Astrocyte of the cerebellum (primary cell): ENCODE measurements around the gene CTIF.

Experiments
- DNase-seq: peaks from one replicate; pipeline ENCODE4 v3.0.0-alpha.2; 2011; ENCODE audit warnings: low read depth
- H3K4me3 ChIP-seq: 2 replicates; pipeline ENCODE4 v1.5.1; 2011; ENCODE audit warnings: mild to moderate bottlenecking, low read depth, low read length, moderate library complexity
- CTCF ChIP-seq: IDR thresholded peaks from 2 replicates; pipeline ENCODE4 v1.5.1; 2012; ENCODE audit warnings: low read length, low read depth, moderate library complexity, mild to moderate bottlenecking; ENCODE audit errors: missing control alignments
- in situ Hi-C: cut with HindIII; loops from 2 replicates; pipeline ENCODE4 v1.10.0; 2017; ENCODE audit warnings: low sequenced_read_pairs

The CTIF gene

GRCh38 chr18:48673456-48673852 lies 134.6 kb downstream of the CTIF start:
- H3K4me3 ChIP-seq = no peak overlapping the region
- in situ Hi-C loops = no loop called here

GRCh38 chr18:48673853-48674721 lies 135.3 kb downstream of the CTIF start:
- H3K4me3 ChIP-seq = no peak overlapping the region
- no peak for DNase-seq
- no peak for TF ChIP-seq CTCF
- in situ Hi-C loops = no loop called here

More at GRCh38 chr18:48673456-48673852, 134.6 kb downstream of the CTIF start:
- DNase-seq = no peak
- no peak for TF ChIP-seq CTCF

DNA sequence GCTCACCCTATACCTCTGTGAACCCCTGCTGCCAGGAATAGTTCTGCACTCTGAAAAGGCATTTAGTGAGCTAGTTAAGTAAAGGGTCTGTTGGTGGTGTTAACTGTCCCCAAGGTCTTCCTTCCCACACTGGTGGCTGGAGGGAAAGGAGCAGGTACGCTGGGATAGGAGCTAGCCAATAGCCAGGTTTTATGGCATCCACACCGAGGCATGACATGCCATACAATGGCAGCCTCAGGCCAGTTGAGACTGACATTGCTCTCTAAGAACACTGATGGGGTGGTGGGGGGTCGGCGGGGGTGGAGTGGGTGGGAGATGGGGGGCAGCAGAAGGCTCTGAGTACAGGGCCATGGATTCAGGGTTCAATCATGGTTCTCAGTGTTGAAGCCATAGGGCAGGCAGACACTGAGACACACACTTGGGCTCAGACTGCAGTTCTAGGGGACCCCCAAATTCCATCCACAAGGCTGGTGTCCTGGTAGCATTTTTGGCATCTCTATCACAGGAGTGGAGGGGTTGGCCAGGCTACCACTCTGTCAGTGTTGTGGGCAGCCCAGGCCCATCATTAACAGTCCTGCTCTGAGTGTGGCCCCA lies 136.0 kb downstream of the CTIF start:
- DNase-seq = no peak
- in situ Hi-C loops = loop anchor here (25.0 kb wide), 2 partner anchors 362 to 512 kb away; no protein-coding TSS in a partner anchor
- no peak overlapping the region for H3K4me3 ChIP-seq
- no peak for TF ChIP-seq CTCF

- TF ChIP-seq CTCF = peak; percentile 88
- in situ Hi-C loops = loop anchor here (25.0 kb wide), 2 partner anchors 362 to 512 kb away; no protein-coding TSS in a partner anchor
- DNase-seq = peak; percentile 57
- H3K4me3 ChIP-seq = no peak overlapping the region
Measured at GRCh38 chr18:48675352-48675761, 136.5 kb downstream of the CTIF start.

GRCh38 chr18:48675912-48676311 lies 137.1 kb downstream of the CTIF start:
- in situ Hi-C loops = loop anchor here (25.0 kb wide), 2 partner anchors 361 to 511 kb away; no protein-coding TSS in a partner anchor
- no peak overlapping the region for H3K4me3 ChIP-seq
- DNase-seq = no peak
- no peak for TF ChIP-seq CTCF

GRCh38 chr18:48676346-48676745 lies 137.5 kb downstream of the CTIF start:
- in situ Hi-C loops = loop anchor here (25.0 kb wide), 2 partner anchors 361 to 511 kb away; no protein-coding TSS in a partner anchor
- no peak for DNase-seq
- TF ChIP-seq CTCF = no peak
- H3K4me3 ChIP-seq = no peak overlapping the region
